Endodermal cell (in vitro differentiated cells): ENCODE data around the gene FAM210B. TPM values are rescaled to one million over a fixed set of nuclear protein-coding genes. Genes with fewer than 3 reads are reported as not detected.
A peak's percentile ranks its signal among the peaks of the same experiment; 100 is the strongest.

Experiments
- DNase-seq: peaks from one replicate; pipeline ENCODE4 v3.0.0-alpha.2; 2017
- H3K27ac ChIP-seq: 2 replicates; pipeline ENCODE4 v1.5.1; 2013; ENCODE audit warnings: mild to moderate bottlenecking, low read depth, low read length, moderate library complexity
- H3K27me3 ChIP-seq: 2 replicates; pipeline ENCODE4 v1.6.1; 2013; ENCODE audit warnings: mild to moderate bottlenecking, low read length, moderate library complexity; ENCODE audit not compliant: insufficient read depth, control insufficient read depth, poor library complexity, severe bottlenecking
- H3K36me3 ChIP-seq: 2 replicates; pipeline ENCODE4 v1.7.0; 2013; ENCODE audit warnings: mild to moderate bottlenecking, low read length, moderate library complexity; ENCODE audit not compliant: control insufficient read depth, insufficient read depth
- H3K4me1 ChIP-seq: one replicate; pipeline ENCODE4 v1.7.0; 2013; ENCODE audit warnings: low read length; ENCODE audit not compliant: control insufficient read depth, insufficient read depth
- H3K4me3 ChIP-seq: 2 replicates; pipeline ENCODE4 v1.5.1; 2013; ENCODE audit warnings: mild to moderate bottlenecking, low read length, moderate library complexity
- H3K9ac ChIP-seq: 2 replicates; pipeline ENCODE4 v1.6.1; 2013; ENCODE audit warnings: mild to moderate bottlenecking, low read length, moderate library complexity; ENCODE audit not compliant: poor library complexity, severe bottlenecking; ENCODE audit errors: extremely low read depth
- H3K9me3 ChIP-seq: 2 replicates; pipeline ENCODE4 v1.6.1; 2013; ENCODE audit warnings: mild to moderate bottlenecking, low read length, moderate library complexity; ENCODE audit not compliant: control insufficient read depth
- H3K27ac Mint-ChIP-seq: 2 replicates; pipeline ENCODE4 v1.8.0; 2020; ENCODE audit warnings: mixed read lengths
- H3K27me3 Mint-ChIP-seq: 2 replicates; pipeline ENCODE4 v1.8.0; 2021; ENCODE audit warnings: mild to moderate bottlenecking, mixed read lengths; ENCODE audit not compliant: insufficient read depth
- H3K36me3 Mint-ChIP-seq: 2 replicates; pipeline ENCODE4 v1.8.0; 2020; ENCODE audit warnings: low read depth, mixed read lengths
- H3K4me1 Mint-ChIP-seq: 2 replicates; pipeline ENCODE4 v1.8.0; 2020; ENCODE audit warnings: mixed read lengths
- H3K4me3 Mint-ChIP-seq: 2 replicates; pipeline ENCODE4 v1.8.0; 2020; ENCODE audit warnings: mild to moderate bottlenecking, moderate library complexity, mixed read lengths
- H3K9me3 Mint-ChIP-seq: 2 replicates; pipeline ENCODE4 v1.8.0; 2020; ENCODE audit warnings: mild to moderate bottlenecking, mixed read lengths
- CTCF ChIP-seq: fragments of 200-600 bp; sonication (generic); conservative IDR thresholded peaks from 2 replicates; pipeline ENCODE4 v1.5.0; 2021; ENCODE audit warnings: antibody characterized with exemption, mild to moderate bottlenecking
- WGBS, 2 experiments: methylation state at CpG; one replicate each; pipeline versions ENCODE4 v1.1.5 to v1.1.7; 2013; ENCODE audit warnings: missing lambda C conversion rate in 2 of 2, mixed read lengths in 1 of 2; ENCODE audit not compliant: insufficient coverage in 1 of 2, insufficient read length in 1 of 2; 5-methylcytosine and 5-hydroxymethylcytosine counted together
- total RNA-seq, 2 donors: library from RNA; stranded (reverse); fragmentation: NEBNext Ultra II Directional in 1 of 2; extraction: Animal tissue kit (Norgen Biotek cat#: 25700) in 1 of 2; gene quantifications; 2 replicates in 1 of 2; 3 replicates in 1 of 2; pipeline ENCODE4 v1.2.1, GENCODE V29; 2021

FAM210B gene
- total RNA-seq, 2 donors from 2014 or later = 16.8 to 34.1 TPM

- Mint-ChIP-seq H3K4me1 (peaks cover 19% of the 10 kb centered on the region), H3K9me3 (no peaks in the 10 kb centered on the region), H3K27me3 (no peaks in the 10 kb centered on the region), H3K36me3 (peaks cover 5% of the 10 kb centered on the region), H3K4me3 (peak overlapping the region; percentile 82), H3K27ac (peak overlapping the region; percentile 80)
- H3K9ac ChIP-seq = peak overlapping the region; percentile 44
- 15 to 25% methylated on average over 36 to 51 of the region's 51 CpGs for WGBS, 2 experiments
- peak overlapping the region; percentile 62 for H3K27ac ChIP-seq
- H3K4me1 ChIP-seq = peaks cover 11% of the 10 kb centered on the region
- no peaks in the 10 kb centered on the region for H3K9me3 ChIP-seq
- no peak for TF ChIP-seq CTCF
- H3K27me3 ChIP-seq = no peaks in the 10 kb centered on the region
- peak overlapping the region; percentile 91 for H3K4me3 ChIP-seq
- H3K36me3 ChIP-seq = no peaks in the 10 kb centered on the region
- DNase-seq = peak; percentile 69
Measured at GRCh38 chr20:56359212-56360132, 698 bp downstream of the FAM210B start.

- H3K4me3 ChIP-seq = peak overlapping the region; percentile 91
- Mint-ChIP-seq H3K36me3 (peaks cover 11% of the 10 kb centered on the region), H3K27ac (no peak overlapping the region), H3K27me3 (no peaks in the 10 kb centered on the region), H3K4me1 (peaks cover 19% of the 10 kb centered on the region), H3K4me3 (peak overlapping the region; percentile 82), H3K9me3 (no peaks in the 10 kb centered on the region)
- no peaks in the 10 kb centered on the region for H3K27me3 ChIP-seq
- H3K9ac ChIP-seq = no peak overlapping the region
- H3K36me3 ChIP-seq = no peaks in the 10 kb centered on the region
- DNase-seq = no peak
- no peaks in the 10 kb centered on the region for H3K9me3 ChIP-seq
- H3K4me1 ChIP-seq = peaks cover 11% of the 10 kb centered on the region
- H3K27ac ChIP-seq = peak overlapping the region; percentile 62
- TF ChIP-seq CTCF = no peak
- WGBS, 2 experiments = 76 to 78% methylated on average over 11 to 14 of the region's 14 CpGs
Measured at GRCh38 chr20:56360133-56360907, 1.5 kb downstream of the FAM210B start.

GRCh38 chr20:56360908-56361205 lies 2.1 kb downstream of the FAM210B start:
- 58 to 70% methylated on average over 7 to 8 of the region's 8 CpGs for WGBS, 2 experiments

More at GRCh38 chr20:56360908-56361205, 2.1 kb downstream of the FAM210B start:
- peaks cover 11% of the 10 kb centered on the region for H3K4me1 ChIP-seq
- H3K9me3 Mint-ChIP-seq = no peaks in the 10 kb centered on the region
- H3K27ac Mint-ChIP-seq = no peak overlapping the region
- H3K9me3 ChIP-seq = no peaks in the 10 kb centered on the region
- no peaks in the 10 kb centered on the region for H3K27me3 Mint-ChIP-seq
- no peaks in the 10 kb centered on the region for H3K27me3 ChIP-seq
- H3K36me3 ChIP-seq = no peaks in the 10 kb centered on the region
- H3K4me3 Mint-ChIP-seq = peak overlapping the region; percentile 82
- peaks cover 17% of the 10 kb centered on the region for H3K36me3 Mint-ChIP-seq
- H3K4me3 ChIP-seq = no peak overlapping the region
- peaks cover 19% of the 10 kb centered on the region for H3K4me1 Mint-ChIP-seq
- H3K9ac ChIP-seq = no peak overlapping the region
- TF ChIP-seq CTCF = no peak
- no peak overlapping the region for H3K27ac ChIP-seq
- DNase-seq = no peak
